ENCODE results near the gene JUP. TPM values are rescaled to one million over a fixed set of nuclear protein-coding genes. Genes with fewer than 3 reads are reported as not detected.
A peak's percentile ranks its signal among the peaks of the same experiment; 100 is the strongest.

JUP gene
- total RNA-seq, 1 donor from 2014 or later = 195 TPM

GRCh38 chr17:41811549-41812380 is 25.3 kb upstream of the JUP start, which contains the start of gene P3H4:
Gene P3H4, minus strand, starts transcription at chr17:41811949. Its CDS starts 34 bp downstream, at chr17:41811915.
- DNase-seq (peak; percentile 89), ATAC-seq (ENCODE audit: poor library complexity) (peak; percentile 91)
- intact Hi-C loops (cut with DNase I) = no loop called here

- intact Hi-C loops (cut with DNase I) = no loop called here
- DNase-seq = no peak
- ATAC-seq (ENCODE audit: poor library complexity) = peak; percentile 1
These were observed 24.4 kb upstream of the JUP start for GRCh38 chr17:41810659-41811548.

- ATAC-seq (ENCODE audit: poor library complexity) (no peak), DNase-seq (no peak)
- intact Hi-C loops (cut with DNase I) = no loop called here
These were observed 20.4 kb upstream of the JUP start for GRCh38 chr17:41806685-41807445.

GRCh38 chr17:41803049-41804020 is 16.8 kb upstream of the JUP start:
- no peak for DNase-seq
- ATAC-seq (ENCODE audit: poor library complexity) = no peak
- intact Hi-C loops (cut with DNase I) = no loop called here

- ATAC-seq (ENCODE audit: poor library complexity) (peak; percentile 92), DNase-seq (peak; percentile 91)
- intact Hi-C loops (cut with DNase I) = loop anchor here (1.0 kb wide), 1 partner anchor 64 kb away; no protein-coding TSS in a partner anchor
These were observed 15.1 kb upstream of the JUP start for GRCh38 chr17:41801374-41802271.

- peak; percentile 21 for ATAC-seq (ENCODE audit: poor library complexity)
- intact Hi-C loops (cut with DNase I) = loop anchor here (1.0 kb wide), 1 partner anchor 63 kb away; no protein-coding TSS in a partner anchor
- DNase-seq = no peak
These were observed 14.3 kb upstream of the JUP start for GRCh38 chr17:41800601-41801373.

GRCh38 chr17:41799366-41799765 is 12.9 kb upstream of the JUP start:
- intact Hi-C loops (cut with DNase I) = no loop called here
- no peak for DNase-seq
- ATAC-seq (ENCODE audit: poor library complexity) = no peak

GRCh38 chr17:41797377-41797776 is 10.9 kb upstream of the JUP start:
- intact Hi-C loops (cut with DNase I) = no loop called here
- DNase-seq (no peak), ATAC-seq (ENCODE audit: poor library complexity) (no peak)

GRCh38 chr17:41796121-41796895 is 9.8 kb upstream of the JUP start:
- DNase-seq (no peak), ATAC-seq (ENCODE audit: poor library complexity) (no peak)
- intact Hi-C loops (cut with DNase I) = no loop called here

GRCh38 chr17:41794540-41794975 is 8.0 kb upstream of the JUP start:
- intact Hi-C loops (cut with DNase I) = no loop called here
- ATAC-seq (ENCODE audit: poor library complexity) (no peak), DNase-seq (no peak)

- DNase-seq (no peak), ATAC-seq (ENCODE audit: poor library complexity) (peak; percentile 9)
- intact Hi-C loops (cut with DNase I) = no loop called here
These were observed 7.5 kb upstream of the JUP start for GRCh38 chr17:41793784-41794539.

GRCh38 chr17:41792845-41793783 is 6.6 kb upstream of the JUP start:
- ATAC-seq (ENCODE audit: poor library complexity) (peak; percentile 87), DNase-seq (peak; percentile 75)
- intact Hi-C loops (cut with DNase I) = no loop called here

GRCh38 chr17:41787021-41787418 is 509 bp upstream of the JUP start:
- intact Hi-C loops (cut with DNase I) = no loop called here
- no peak for ATAC-seq (ENCODE audit: poor library complexity)
- DNase-seq = no peak

- ATAC-seq (ENCODE audit: poor library complexity) = no peak
- intact Hi-C loops (cut with DNase I) = no loop called here
- no peak for DNase-seq
These were observed 668 bp downstream of the JUP start for GRCh38 chr17:41785859-41786226.
